IMR-90 (cell line): ENCODE results near the gene ZNF853. TPM values are rescaled to one million over a fixed set of nuclear protein-coding genes. Genes with fewer than 3 reads are reported as not detected.

Experiments
- ATAC-seq: fragments of 200-7000 bp; cut with Tn5 transposase; 2 replicates; pipeline ENCODE4 v1.9.1; 2020; ENCODE audit warnings: low read depth, mild to moderate bottlenecking, moderate library complexity
- BruUV-seq: library from RNA; stranded (reverse); fragments of 400-500 nt; replicated peaks from 2 replicates; lab custom pipeline; 2021; lab: Mats Ljungman, UMichigan
- CTCF ChIA-PET: fragments of 300-600 bp; formaldehyde crosslinking; extraction: SDS; loops from one replicate; lab custom pipeline; 2021; ENCODE audit warnings: antibody characterized with exemption; lab: Yijun Ruan, JAX
- POLR2A ChIA-PET: fragments of 300-600 bp; sonication (Branson Sonifier 250); formaldehyde crosslinking; loops from one replicate; lab custom pipeline; 2022; ENCODE audit warnings: antibody characterized with exemption; ENCODE audit not compliant: unreplicated experiment; lab: Charles Lee
- DNase-seq: peaks from one replicate; pipeline ENCODE4 v3.0.0; 2013
- H2AFZ ChIP-seq: replicated peaks from 2 replicates; pipeline ENCODE3; 2013; ENCODE audit warnings: low read length, mild to moderate bottlenecking; ENCODE audit not compliant: poor library complexity
- H2AK5ac ChIP-seq: 2 replicates; pipeline ENCODE4 v1.6.1; 2013; ENCODE audit warnings: low read depth, low read length, inconsistent platforms
- H2AK9ac ChIP-seq: replicated peaks from 2 replicates; pipeline ENCODE3; 2013; ENCODE audit warnings: mild to moderate bottlenecking, low read depth, low read length, moderate library complexity; ENCODE audit not compliant: poor library complexity
- H2BK120ac ChIP-seq: 2 replicates; pipeline ENCODE4 v1.6.1; 2013; ENCODE audit warnings: low read depth, low read length, inconsistent platforms
- H2BK15ac ChIP-seq: 3 replicates; pipeline ENCODE4 v1.6.1; 2013; ENCODE audit warnings: low read depth, low read length, inconsistent platforms
- H2BK20ac ChIP-seq: 2 replicates; pipeline ENCODE4 v1.6.1; 2013; ENCODE audit warnings: low read depth, mild to moderate bottlenecking, inconsistent platforms, low read length, moderate library complexity
- H2BK5ac ChIP-seq: 2 replicates; pipeline ENCODE4 v1.6.1; 2013; ENCODE audit warnings: mild to moderate bottlenecking, low read depth, low read length, inconsistent platforms; ENCODE audit not compliant: poor library complexity, severe bottlenecking
- H3K14ac ChIP-seq: replicated peaks from 2 replicates; pipeline ENCODE4 v1.6.1; 2013; ENCODE audit warnings: low read depth, low read length, inconsistent platforms
- H3K18ac ChIP-seq: 2 replicates; pipeline ENCODE4 v1.6.1; 2013; ENCODE audit warnings: low read depth, low read length, control low read depth
- H3K23ac ChIP-seq: 2 replicates; pipeline ENCODE4 v1.6.1; 2013; ENCODE audit warnings: low read depth, low read length, inconsistent platforms
- H3K27ac ChIP-seq: 2 replicates; pipeline ENCODE4 v1.5.1; 2013; ENCODE audit warnings: mild to moderate bottlenecking, control low read depth, low read length; ENCODE audit not compliant: insufficient read depth
- H3K27me3 ChIP-seq: 2 replicates; pipeline ENCODE4 v1.6.1; 2013; ENCODE audit warnings: low read length; ENCODE audit not compliant: control insufficient read depth, insufficient read depth
- H3K36me3 ChIP-seq: 2 replicates; pipeline ENCODE4 v1.6.1; 2013; ENCODE audit warnings: low read length, mixed read lengths; ENCODE audit not compliant: control insufficient read depth, insufficient read depth
- H3K4ac ChIP-seq: 2 replicates; pipeline ENCODE4 v1.6.1; 2013; ENCODE audit warnings: low read depth, low read length, inconsistent platforms
- H3K4me1 ChIP-seq: 2 replicates; pipeline ENCODE4 v1.6.1; 2013; ENCODE audit warnings: low read length, mixed read lengths; ENCODE audit not compliant: control insufficient read depth, insufficient read depth
- H3K4me2 ChIP-seq: 2 replicates; pipeline ENCODE4 v1.6.1; 2013; ENCODE audit warnings: low read depth, mild to moderate bottlenecking, control low read depth, low read length, moderate library complexity
- H3K4me3 ChIP-seq: 2 replicates; pipeline ENCODE4 v1.5.1; 2013; ENCODE audit warnings: low read depth, mild to moderate bottlenecking, control low read depth, low read length, moderate library complexity; ENCODE audit not compliant: insufficient read depth
- H3K56ac ChIP-seq: 2 replicates; pipeline ENCODE4 v1.6.1; 2013; ENCODE audit warnings: low read length, inconsistent platforms; ENCODE audit not compliant: insufficient read depth; ENCODE audit errors: extremely low read depth
- H3K79me1 ChIP-seq, 2 experiments: 2 replicates each; pipeline ENCODE4 v1.6.1; 2013; ENCODE audit warnings: low read length in 2 of 2, inconsistent platforms in 1 of 2, low read depth in 1 of 2
- H3K9ac ChIP-seq: 2 replicates; pipeline ENCODE4 v1.6.1; 2013; ENCODE audit warnings: low read depth, low read length, control low read depth
- H3K9me1 ChIP-seq: 2 replicates; pipeline ENCODE4 v1.6.1; 2013; ENCODE audit warnings: low read length, inconsistent platforms; ENCODE audit not compliant: insufficient read depth
- H3K9me3 ChIP-seq: 2 replicates; pipeline ENCODE4 v1.6.1; 2013; ENCODE audit warnings: low read length; ENCODE audit not compliant: control insufficient read depth, insufficient read depth
- H4K20me1 ChIP-seq: 2 replicates; pipeline ENCODE4 v1.6.1; 2013; ENCODE audit warnings: low read length, inconsistent platforms; ENCODE audit not compliant: insufficient read depth
- H4K5ac ChIP-seq: 2 replicates; pipeline ENCODE4 v1.6.1; 2013; ENCODE audit warnings: mild to moderate bottlenecking, low read depth, low read length, control low read depth
- H4K8ac ChIP-seq, 2 experiments: 2 replicates each; pipeline ENCODE4 v1.6.1; 2013; ENCODE audit warnings: low read depth in 2 of 2, low read length in 2 of 2, control low read depth in 1 of 2, inconsistent platforms in 1 of 2
- H4K91ac ChIP-seq: 2 replicates; pipeline ENCODE4 v1.6.1; 2013; ENCODE audit warnings: low read depth, low read length, inconsistent platforms; ENCODE audit not compliant: insufficient read depth
- BHLHE40 ChIP-seq: fragments of 150-350 bp; IDR thresholded peaks from 2 replicates; pipeline ENCODE4 v1.6.1; 2016; ENCODE audit warnings: mild to moderate bottlenecking, low read depth, low read length
- CEBPB ChIP-seq: IDR thresholded peaks from 2 replicates; pipeline ENCODE4 v1.6.1; 2012; ENCODE audit warnings: low read depth, low read length, improper control_type of control experiment
- CHD1 ChIP-seq: IDR thresholded peaks from 2 replicates; pipeline ENCODE4 v1.6.1; 2012; ENCODE audit warnings: low read depth, low read length, improper control_type of control experiment
- CTCF ChIP-seq: conservative IDR thresholded peaks from 2 replicates; pipeline ENCODE4 v1.5.1; 2012; ENCODE audit warnings: mild to moderate bottlenecking, low read depth, low read length, improper control_type of control experiment
- NFE2L2 ChIP-seq: fragments of 150-350 bp; IDR thresholded peaks from 2 replicates; pipeline ENCODE4 v1.6.1; 2016; ENCODE audit warnings: low read depth, mild to moderate bottlenecking, low read length
- RCOR1 ChIP-seq: IDR thresholded peaks from 2 replicates; pipeline ENCODE4 v1.6.1; 2012; ENCODE audit warnings: mild to moderate bottlenecking, low read length, improper control_type of control experiment; ENCODE audit not compliant: insufficient replicate concordance
- RFX5 ChIP-seq: IDR thresholded peaks from 2 replicates; pipeline ENCODE4 v1.8.0; 2012; ENCODE audit warnings: low read depth, mild to moderate bottlenecking, low read length, moderate library complexity
- USF2 ChIP-seq: fragments of 150-350 bp; IDR thresholded peaks from 2 replicates; pipeline ENCODE4 v1.6.1; 2017; ENCODE audit warnings: mild to moderate bottlenecking, antibody characterized with exemption, low read length, low read depth
- WGBS, 2 experiments: methylation state at CpG; one replicate each; pipeline versions ENCODE4 v1.1.5 to v1.1.7; 2013; ENCODE audit warnings: missing lambda C conversion rate in 2 of 2; ENCODE audit not compliant: insufficient read length in 1 of 2; ENCODE audit errors: extremely low coverage in 2 of 2; 5-methylcytosine and 5-hydroxymethylcytosine counted together
- dilution Hi-C: fragments of 300-500 bp; cut with HindIII; formaldehyde crosslinking; loops from one replicate; pipeline ENCODE4 v1.14.3; 2018; ENCODE audit warnings: low sequenced_read_pairs; ENCODE audit not compliant: unreplicated experiment
- in situ Hi-C: fragments of 300-500 bp; cut with MboI; formaldehyde crosslinking; loops from 3 replicates; pipeline ENCODE4 v1.14.3; 2019; ENCODE audit warnings: low sequenced_read_pairs, inconsistent platforms, mixed read lengths
- intact Hi-C: fragments of 100-400 bp; cut with micrococcal nuclease; formaldehyde crosslinking; loops from 2 replicates; pipeline ENCODE4 v1.10.0; 2022
- polyA plus RNA-seq, 3 experiments: library from polyadenylated mRNA; depleted of rRNA; stranded (reverse); fragments of >200 nt; gene quantifications; 2 replicates each; pipeline ENCODE4 v1.2.3, GENCODE V29; 2012; ENCODE audit warnings: low replicate concordance in 1 of 3
- total RNA-seq: library from RNA; depleted of rRNA; stranded (reverse); fragments of >200 nt; gene quantifications from 2 replicates; pipeline ENCODE4 v1.2.3, GENCODE V29; 2012

Gene ZNF853
- total and polyA plus RNA-seq, 2 of the 4 experiments (the other 2 are of a cell fraction), result 3.4 TPM

GRCh38 chr7:6642861-6643640 is 27.6 kb downstream of the ZNF853 start:
- no peak overlapping the region for H3K14ac ChIP-seq
- H3K36me3 ChIP-seq, result peaks cover 63% of the 10 kb centered on the region
- in situ Hi-C loops (no loop called here), dilution Hi-C loops (no loop called here), intact Hi-C loops (no loop called here)
- H3K4me3 ChIP-seq, result no peak overlapping the region
- WGBS, 2 experiments, result 100% methylated on average over 13 of the region's 22 CpGs; no CpG with 5 or more reads in 1 of the 2 experiments
- no peak for DNase-seq
- H3K4me2 ChIP-seq, result no peak overlapping the region
- no peak overlapping the region for H4K8ac ChIP-seq
- no peak overlapping the region for H3K27ac ChIP-seq
- no peak overlapping the region for H2BK120ac ChIP-seq
- H2AFZ ChIP-seq, result no peak overlapping the region
- H2AK5ac ChIP-seq, result no peak overlapping the region
- BruUV-seq, result no TSS peak
- H3K4ac ChIP-seq, result no peak overlapping the region
- TF ChIP-seq NFE2L2 (no peak), RFX5 (no peak), CHD1 (no peak), BHLHE40 (no peak), USF2 (no peak), CEBPB (no peak), CTCF (no peak), RCOR1 (no peak)
- H2BK20ac ChIP-seq, result no peak overlapping the region
- H3K27me3 ChIP-seq, result no peaks in the 10 kb centered on the region
- H3K9me3 ChIP-seq, result no peaks in the 10 kb centered on the region; the same call in 1 of the 2 replicates
- H3K56ac ChIP-seq, result no peak overlapping the region
- H3K9me1 ChIP-seq, result peaks cover 6% of the 10 kb centered on the region; the same call in 1 of the 2 replicates
- peaks cover 11% of the 10 kb centered on the region; the same call in 1 of the 2 replicates for H4K20me1 ChIP-seq
- ATAC-seq, result no peak
- peaks cover 4% of the 10 kb centered on the region; the same call in 1 of the 2 replicates for H3K4me1 ChIP-seq
- H3K79me1 ChIP-seq, result peaks cover 19 to 48% of the 10 kb centered on the region in 2 experiments
- no peak overlapping the region for H4K91ac ChIP-seq
- H2AK9ac ChIP-seq, result no peak overlapping the region
- no peak overlapping the region for H2BK5ac ChIP-seq
- no peak overlapping the region for H3K23ac ChIP-seq
- H2BK15ac ChIP-seq, result no peak overlapping the region
- POLR2A ChIA-PET, result interaction anchor here (0.6 kb wide), 1 partner anchor 73 kb away, joined by 10 read pairs; no protein-coding TSS in a partner anchor
- H3K18ac ChIP-seq, result no peak overlapping the region
- no peak overlapping the region for H4K5ac ChIP-seq
- no peak overlapping the region for H3K9ac ChIP-seq
- CTCF ChIA-PET, result no interaction called here
